Body of pancreas (tissue), 4 donors: Measurements from ENCODE around the gene ABCC3.

ENCODE experiments used
- CTCF ChIP-seq, 7 experiments: fragments of 450-650 bp in 4 of 7; fragments of 200-600 bp in 3 of 7; sonication (generic) in 3 of 7; IDR thresholded peaks; one replicate each; pipeline ENCODE4 v1.5.1; 2016 to 2019; ENCODE audit warnings: antibody characterized with exemption in 7 of 7
- POLR2A ChIP-seq, 3 donors: fragments of 450-650 bp; IDR thresholded peaks; one replicate each; pipeline ENCODE4 v1.6.1; 2016; ENCODE audit warnings: antibody characterized with exemption in 3 of 3, mild to moderate bottlenecking in 2 of 3

- TF ChIP-seq CTCF (IDR thresholded peaks at IDR 0.05) (no peak), POLR2A (IDR thresholded peaks at IDR 0.05) (no peak)
Measured at GRCh38 chr17:50668838-50669581, 34.3 kb downstream of the ABCC3 start.
